Middle frontal gyrus (tissue), 1 donor: ENCODE results near the gene BICDL2.

Experiments
- DNase-seq: peaks from one replicate; pipeline ENCODE4 v3.0.0-alpha.2; 2015; ENCODE audit warnings: low spot score; ENCODE audit errors: extremely low spot score

Gene BICDL2

DNA sequence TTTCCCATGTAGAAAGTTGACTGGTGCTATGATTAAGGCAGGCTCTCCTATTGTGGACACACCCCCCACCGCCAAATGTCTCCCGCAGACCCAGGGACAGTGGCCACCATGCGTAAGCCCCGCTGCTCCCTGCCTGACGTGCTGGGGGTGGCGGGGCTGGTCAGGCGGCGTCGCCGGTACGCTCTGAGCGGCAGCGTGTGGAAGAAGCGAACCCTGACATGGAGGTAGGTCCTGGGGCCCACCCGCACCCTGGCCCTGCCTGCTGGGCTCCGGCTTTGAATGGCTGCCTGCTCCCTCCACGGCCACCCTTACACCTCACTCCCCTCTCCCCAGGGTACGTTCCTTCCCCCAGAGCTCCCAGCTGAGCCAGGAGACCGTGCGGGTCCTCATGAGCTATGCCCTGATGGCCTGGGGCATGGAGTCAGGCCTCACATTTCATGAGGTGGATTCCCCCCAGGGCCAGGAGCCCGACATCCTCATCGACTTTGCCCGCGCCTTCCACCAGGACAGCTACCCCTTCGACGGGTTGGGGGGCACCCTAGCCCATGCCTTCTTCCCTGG lies 13.3 kb upstream of the BICDL2 start:
- no peak for DNase-seq

DNA sequence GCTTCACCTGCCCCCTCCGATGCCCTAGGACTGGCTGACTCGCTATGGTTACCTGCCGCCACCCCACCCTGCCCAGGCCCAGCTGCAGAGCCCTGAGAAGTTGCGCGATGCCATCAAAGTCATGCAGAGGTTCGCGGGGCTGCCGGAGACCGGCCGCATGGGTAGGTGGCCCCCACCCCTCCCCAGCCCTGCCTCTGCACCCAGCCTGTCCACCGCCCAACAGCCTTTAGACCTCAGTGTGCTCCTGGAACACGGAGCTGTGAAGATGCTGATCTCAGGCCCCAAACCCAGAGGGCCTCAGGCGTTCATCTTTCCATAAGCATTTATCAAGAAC lies 10.6 kb upstream of the BICDL2 start:
- no peak for DNase-seq

DNA sequence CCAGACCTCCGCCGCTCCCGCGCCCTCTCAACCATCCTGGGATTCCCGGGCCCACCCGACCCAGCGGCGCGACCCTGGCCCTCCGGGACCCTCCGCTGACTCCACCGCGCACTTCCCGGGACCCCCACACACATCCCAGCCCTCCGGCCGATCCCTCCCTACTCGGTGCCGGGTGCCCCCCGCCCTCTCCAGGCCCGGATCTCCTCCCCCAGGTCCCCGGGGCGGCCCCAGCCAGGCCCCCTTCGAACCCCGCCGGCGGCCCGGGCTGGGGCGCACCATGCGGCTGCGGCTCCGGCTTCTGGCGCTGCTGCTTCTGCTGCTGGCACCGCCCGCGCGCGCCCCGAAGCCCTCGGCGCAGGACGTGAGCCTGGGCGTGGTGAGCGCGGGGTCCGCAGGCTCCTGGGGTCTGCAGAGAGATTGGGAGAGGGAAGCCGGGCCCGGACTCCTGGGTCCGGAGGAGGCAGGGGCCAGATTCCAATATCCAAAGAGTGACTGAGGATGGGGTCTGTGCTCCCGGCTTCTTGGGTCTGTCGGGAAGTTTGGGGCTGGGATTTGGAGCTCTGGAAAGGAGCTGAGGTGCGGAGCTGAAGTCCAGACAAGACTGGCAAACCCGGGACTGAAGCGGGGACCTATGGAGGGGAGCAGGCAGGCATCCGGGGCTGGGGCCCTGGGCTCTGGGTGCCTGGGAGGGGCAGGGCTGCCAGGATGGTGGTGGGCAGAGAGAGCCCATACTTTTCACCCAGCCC lies 10.1 kb upstream of the BICDL2 start:
- no peak for DNase-seq

DNA sequence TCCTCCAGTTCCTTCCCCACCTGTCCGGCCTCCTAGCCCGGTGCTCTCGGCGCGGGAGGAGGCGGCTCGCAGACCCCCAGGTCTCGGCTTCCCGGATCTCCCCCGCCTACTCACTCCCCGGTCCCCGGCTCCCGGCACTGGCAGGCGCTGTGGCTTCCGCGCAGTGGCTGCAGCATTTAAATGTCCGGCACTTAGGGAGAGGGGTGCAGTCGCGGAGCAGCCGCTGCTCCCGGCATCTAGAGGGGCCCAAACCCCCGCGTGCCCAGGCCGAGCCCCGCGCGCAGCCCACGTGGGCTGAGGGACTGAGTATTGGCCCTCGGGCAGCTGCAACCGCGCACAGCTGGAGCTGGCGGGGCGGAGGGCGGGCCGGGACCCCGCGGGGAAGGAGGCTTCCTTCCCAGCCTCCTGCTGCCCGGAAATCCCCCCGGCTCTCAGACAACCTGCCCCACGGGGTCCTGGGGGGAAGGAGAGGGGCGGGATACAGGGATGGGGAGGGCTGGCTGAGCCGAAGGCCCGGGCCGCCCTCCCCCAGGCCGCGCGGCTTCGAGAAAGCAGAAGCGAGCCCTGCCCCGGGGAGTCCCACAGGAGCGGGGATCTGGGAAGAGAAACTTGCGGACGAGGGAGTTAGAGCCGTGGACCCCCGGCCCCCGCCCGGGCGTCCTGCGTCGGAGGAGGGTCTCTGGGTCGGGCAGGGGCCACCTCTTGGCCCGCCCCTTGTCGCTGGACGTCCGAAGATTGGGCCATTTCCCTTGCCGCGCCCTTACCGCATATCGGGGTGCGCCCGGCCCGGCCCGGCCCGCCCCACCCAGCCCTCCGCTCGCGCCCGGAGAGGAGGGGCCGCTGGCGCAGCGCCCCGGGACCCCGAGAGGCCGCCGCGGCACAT lies 9.3 kb upstream of the BICDL2 start, which contains the start of gene MMP25:
Gene MMP25, plus strand, starts transcription at position 804 of the 883 bp plus-strand sequence. CDS start 357 bp downstream, outside the sequence.
- no peak for DNase-seq

DNA sequence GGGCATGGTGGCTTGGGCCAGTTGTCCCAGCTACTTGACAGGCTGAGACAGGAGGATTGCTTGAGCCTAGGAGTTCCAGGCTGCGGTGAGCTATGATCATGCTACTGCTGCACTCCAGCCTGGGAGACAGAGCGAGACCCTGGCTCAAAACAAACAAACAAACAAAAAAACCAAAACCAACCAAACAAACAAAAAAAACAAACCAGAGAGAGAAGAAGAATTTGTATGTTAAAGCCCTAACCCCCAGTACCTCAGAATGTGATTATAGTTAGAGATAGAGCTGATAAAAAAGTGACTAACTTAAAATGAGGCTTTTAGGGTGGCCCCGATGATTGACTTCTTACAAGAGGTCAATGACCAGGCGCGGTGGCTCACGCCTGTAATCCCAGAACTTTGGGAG lies 8.0 kb upstream of the BICDL2 start:
- DNase-seq = no peak

DNA sequence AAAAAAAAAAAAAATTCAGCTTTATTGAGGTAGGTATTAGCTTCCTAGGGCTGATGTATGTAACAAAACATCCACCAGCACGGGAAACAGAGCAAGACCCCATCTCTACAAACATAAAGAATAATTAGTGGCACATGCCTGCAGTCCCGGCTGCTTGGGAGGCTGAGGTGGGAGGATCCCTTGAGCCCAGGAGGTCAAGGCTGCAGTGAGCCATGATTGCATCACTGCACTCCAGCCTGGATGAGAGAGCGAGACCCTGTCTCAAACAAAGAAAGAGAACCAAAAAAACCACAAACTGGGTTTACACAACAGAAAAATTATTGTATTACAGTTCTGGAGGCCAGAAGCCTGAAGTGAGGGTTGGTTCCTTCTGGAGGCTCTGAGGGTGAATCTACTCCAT lies 5.6 kb upstream of the BICDL2 start:
- no peak for DNase-seq

DNA sequence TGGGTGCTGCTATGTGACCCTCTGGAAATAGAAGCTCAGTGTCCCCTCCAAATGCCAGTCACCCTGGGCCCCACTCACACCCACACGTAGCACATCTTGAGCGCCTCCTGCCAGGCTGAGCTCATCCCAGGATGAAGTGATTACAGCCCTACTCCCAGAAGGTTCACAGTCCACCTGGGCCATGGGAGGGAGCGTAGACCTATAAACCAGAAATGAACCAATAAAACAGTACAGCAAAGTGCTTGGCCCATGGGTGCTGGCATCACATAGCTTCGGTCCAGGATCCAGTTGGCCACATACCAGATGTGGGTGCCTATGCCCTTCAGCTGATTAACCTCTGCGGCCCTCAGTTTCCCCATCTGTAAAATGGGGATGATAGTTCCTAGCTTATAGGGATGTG lies 2.2 kb upstream of the BICDL2 start:
- DNase-seq = no peak

DNA sequence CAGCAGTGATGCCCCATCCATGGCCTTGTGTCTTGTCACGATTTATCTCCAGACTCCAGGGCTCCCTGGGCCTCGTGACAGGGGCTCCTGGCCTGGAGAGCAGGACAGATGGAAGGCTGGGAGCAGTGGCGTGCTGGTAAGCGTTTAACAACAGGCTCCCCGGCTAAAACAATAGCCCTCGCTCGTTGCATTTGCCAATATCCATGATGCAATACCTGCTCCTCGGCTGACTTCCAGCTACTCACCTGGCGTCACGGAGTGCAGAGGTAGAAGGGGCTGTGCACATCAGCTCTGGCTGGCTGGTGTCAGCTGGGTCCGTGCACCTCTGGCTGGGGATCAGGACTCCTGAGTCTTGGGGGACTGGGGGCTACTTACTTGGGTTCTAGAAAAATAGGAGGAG lies 1.5 kb upstream of the BICDL2 start:
- DNase-seq = no peak

DNA sequence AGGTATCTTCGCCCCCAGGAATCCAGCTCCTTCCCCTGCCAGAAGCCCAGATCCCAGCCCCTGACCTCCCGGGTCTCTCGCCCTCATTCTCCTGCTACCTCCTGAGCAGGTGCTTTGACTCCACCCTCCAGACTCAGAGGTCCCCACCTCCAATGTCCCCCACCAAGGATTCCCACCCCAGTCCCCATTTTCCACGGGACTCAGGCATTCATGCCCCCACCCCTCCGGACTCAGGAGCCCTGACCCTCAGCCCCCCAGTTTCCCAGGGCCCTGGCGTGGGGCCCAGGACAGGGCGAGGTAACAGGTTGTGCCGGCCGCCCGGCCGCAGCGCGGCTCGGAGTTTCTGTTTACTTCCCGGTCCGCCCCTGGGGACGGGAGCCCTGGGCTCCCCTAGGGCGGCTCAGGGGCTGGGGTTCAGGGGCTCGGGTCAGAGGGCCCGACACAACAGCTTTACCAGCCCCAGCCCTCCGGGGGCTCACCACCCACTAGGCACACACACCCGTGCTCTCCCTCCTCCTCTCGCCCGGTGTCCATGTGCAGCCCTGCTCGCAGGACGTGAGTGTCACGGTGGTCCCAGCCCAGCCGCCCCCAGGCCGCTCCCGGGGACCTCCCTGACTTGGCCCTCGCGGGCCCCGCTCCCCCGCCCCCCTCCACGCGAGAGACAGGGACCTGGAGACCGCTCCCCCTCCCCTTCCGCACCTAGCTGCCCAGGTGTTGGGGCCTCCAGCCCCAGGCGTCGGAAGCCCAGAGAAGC lies 595 bp downstream of the BICDL2 start:
- DNase-seq = no peak

DNA sequence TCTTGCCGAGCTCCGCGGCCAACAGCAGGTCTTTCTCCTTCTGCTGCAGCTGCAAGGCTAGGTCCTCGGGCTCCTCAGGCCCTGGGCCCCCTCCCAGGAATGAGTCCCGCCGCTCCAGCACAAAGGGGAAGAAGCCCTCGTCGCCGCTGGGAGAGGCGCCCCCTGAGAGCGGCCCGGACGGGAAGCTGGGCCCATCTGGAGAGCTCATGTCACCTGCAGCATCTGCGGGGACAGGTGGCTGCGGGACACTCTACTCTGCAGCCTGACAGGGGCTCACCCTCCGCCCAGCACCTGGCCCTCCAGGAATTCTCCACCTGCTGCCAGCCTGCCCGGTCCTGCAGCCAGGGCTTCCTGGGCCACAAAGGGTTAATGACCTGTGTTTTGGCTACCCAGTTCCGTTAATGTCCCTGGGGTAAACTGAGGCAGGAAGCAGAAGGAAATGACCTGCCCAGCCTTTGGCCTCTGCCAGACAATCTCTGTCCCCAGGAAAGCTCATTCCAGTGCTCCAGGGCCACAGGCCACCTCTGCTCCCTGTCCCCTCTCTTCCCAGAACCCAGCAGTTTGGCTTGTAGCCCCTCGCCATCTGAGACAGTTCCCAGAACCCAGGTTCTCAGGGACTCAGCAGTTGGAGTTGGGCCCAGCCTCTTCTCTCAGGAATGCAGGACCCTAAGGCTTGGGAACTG lies 1.3 kb downstream of the BICDL2 start:
- no peak for DNase-seq

DNA sequence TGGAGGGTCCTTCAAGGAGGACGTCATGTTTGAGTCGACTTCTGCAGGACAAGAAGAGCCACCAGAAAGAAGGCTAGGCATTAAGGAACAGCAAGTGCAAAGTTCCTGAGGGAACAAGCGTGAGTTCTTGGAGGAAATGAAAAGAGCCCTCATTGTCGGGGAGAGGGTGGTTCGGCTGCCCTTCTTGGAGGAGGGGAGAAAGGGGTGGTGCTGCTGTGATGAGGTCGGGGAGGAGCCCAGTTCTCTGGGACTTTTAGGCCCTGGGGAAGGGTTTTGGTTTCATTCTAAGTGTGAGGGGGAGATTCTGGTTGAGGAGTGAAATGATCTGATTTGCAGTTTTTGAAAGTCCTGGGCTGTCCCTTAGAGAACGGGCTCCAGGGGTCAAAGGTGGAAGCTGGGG lies 4.1 kb downstream of the BICDL2 start:
- no peak for DNase-seq

DNA sequence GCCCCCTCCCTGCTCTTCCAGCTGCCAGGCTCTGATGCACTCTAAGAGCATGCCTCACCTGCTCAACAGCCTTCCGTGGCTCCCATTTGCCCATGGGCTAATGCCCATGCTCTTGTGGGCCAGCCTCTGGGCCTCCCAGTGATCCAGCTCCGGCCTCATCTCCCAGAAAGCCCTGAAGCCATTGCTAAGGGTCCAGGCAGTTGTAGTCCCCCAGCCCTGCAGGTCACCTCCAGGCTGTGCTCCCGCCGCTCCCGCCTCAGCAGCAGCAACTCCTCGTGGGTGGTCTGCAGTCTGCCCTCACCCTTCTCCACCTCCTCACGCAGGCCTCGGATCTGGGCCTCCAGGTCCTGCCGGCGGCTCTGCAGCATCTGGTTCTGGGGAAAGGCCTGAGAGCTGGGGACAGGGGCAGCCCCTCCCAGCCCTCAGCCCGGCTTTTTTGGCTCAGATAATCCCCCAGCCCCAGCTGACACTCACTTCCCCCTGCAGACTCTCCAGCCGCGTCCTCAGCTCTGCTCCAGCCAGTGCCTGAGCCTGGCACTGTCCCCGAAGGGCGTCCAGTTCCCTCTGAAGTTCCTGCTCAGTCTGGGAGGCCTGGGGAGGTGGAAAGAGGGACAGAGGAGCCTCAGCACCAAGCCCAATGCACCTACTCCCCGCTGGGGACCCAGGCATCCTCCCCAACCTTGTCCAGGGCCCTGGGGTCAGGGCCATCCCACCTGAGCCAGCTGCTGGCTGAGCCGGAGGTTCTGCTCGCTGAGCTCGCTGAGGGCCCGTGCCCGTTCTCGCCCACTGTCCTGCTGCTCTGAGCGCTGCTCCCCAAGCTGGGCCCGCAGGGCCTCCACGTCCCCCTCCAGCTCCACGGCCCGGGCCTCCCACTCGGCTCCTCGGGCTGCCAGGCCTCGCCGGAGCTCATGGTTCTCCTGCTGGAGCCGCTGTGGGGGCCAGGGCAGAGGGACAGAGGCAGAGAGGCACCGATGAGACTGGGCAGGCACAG lies 6.2 kb downstream of the BICDL2 start:
- no peak for DNase-seq

DNA sequence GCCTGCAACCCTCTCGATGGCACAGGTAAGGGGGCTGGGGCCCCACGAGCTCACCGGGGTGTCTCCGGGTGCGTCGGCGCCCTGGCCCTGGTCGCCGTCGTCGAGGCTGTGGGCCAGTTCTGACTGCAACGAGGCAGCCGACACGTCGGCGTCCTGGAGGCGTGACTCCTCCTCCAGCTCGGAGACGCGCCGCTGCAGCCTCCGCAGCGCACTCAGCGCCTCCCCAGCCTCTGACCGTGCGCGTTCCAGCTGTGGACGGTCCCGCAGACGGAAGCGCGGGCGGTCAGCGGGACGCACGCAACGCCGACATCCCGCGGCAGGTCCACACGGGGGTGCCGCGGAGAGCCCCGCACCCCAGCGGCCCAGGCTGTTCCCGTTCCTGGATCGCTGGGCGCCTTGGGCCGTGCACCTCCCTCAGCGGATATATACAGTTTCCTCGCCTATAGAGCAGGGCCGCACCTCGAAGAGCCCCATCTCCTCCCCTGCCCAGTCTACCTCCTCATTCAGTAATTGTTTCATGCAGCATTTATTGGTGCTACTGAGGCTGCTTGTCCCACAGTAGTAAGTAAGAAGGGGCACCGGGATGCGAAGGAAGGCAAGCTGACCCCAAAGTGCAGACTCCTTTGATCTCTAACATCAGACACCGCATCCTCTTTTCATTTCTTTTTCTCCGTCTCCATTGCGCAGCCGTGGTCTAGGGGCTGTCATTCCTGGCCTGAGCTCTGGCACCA lies 7.1 kb downstream of the BICDL2 start:
- no peak for DNase-seq

DNA sequence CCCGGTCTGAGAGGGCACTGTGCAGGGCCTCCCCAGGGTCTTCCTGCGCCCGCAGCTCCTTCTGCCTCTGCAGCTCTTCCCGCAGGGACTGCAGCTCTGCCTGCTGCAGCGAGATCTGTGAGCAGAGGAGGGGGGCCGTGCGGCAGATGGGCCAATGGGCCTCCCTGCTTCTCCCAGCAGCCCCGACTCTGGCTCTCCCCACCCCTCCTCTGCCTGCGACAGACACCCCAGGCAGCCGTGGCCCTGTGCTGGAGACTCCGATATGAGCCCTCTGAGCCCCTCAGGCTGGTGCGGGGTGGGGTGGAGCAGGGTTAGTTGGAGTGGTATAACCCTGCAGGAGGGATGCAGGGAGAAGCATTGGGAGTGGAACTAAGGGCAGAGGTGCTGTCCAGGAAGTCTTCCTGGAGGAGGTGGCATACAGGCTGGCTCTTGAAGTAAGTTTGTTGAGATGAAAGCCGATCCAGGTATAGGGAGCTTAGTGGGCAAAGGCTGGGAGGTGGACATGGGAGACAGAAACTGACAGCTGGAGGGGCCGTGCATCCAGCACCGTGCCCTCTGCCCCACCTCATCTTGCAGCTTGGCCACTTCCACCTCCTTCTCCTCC lies 7.9 kb downstream of the BICDL2 start:
- no peak for DNase-seq

DNA sequence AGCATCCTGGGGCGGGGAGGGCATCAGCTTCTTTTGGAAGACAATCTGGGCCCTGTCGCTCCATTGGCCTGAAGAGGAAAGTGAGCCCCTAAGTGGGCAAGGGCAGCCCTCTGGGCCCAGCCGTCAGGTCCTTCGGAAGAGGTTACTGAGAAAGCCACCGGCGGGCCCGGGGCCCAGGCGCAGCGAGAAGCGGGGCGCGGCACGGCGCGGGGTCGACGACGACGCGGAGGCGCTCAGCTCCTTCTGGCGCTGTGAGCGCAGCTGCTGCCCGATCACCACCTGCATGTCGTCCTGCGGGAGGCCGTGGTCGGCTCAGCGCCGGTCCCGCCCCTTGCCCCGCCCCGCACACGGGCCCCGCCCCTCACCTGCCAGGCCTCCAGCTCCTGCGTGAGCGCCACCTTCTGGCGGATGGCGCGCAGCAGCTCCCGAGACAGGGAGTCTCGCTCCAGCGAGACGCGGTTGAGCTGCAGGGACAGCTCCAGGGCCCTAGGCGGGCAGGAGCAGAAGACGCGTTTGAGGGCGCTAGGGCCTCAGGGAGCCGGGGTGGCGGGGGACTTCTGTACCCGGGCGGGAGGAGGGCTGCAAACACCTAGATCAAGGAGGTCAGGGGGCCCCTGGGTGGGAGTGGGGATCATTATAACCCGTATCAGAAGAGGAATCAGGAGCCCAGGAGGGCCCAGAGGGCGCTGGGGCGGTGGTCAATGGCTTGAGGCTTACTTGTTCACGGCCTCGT lies 8.6 kb downstream of the BICDL2 start:
- DNase-seq = peak; percentile 46

DNA sequence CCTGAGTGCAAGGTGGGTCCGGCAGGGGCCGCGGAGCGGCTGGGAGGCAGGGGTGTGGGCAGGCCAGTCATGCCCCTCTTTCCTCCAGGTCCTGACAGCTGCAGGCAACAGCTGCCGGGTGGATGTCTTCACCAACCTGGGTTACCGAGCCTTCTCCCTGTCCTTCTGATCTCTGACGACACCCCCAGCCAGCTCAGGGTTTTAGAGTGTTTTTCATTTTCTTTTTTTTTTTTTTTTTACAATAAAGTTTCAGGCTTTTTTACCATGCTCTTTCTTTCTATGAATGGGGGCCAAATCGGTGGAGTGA lies 9.3 kb downstream of the BICDL2 start:
- DNase-seq = no peak

DNA sequence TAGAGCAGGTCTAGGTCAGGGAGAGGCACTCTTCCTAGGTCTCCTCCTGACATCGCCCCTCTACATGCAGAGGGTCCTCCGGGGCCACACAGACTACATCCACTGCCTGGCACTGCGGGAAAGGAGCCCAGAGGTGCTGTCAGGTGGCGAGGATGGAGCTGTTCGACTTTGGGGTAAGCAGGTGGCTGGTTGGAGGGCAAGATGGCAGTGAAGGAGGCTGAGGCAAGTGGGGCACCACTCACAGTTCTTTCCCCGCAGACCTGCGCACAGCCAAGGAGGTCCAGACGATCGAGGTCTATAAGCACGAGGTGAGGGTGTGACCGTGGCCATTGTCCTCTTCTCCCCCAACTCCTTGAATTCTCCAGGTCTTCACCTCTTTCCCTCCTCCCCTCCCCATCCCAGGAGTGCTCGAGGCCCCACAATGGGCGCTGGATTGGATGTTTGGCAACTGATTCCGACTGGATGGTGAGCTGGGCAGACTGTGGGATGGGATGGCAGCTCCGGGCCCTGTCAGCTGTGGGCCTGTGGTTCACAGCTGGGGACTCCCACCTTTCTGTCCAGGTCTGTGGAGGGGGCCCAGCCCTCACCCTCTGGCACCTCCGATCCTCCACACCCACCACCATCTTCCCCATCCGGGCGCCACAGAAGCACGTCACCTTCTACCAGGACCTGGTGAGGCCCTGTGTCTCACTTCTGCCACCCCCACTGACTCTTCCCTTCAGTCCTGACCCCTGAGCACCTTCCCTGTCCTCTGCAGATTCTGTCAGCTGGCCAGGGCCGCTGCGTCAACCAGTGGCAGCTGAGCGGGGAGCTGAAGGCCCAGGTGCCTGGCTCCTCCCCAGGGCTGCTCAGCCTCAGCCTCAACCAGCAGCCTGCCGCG lies 9.9 kb downstream of the BICDL2 start:
- DNase-seq = no peak
